Neural crest cell (in vitro differentiated cells): ENCODE results near the gene CIC. TPM values are rescaled to one million over a fixed set of nuclear protein-coding genes. Genes with fewer than 3 reads are reported as not detected.

Source experiments
- DNase-seq: peaks from one replicate; pipeline ENCODE4 v3.0.0; 2021; ENCODE audit warnings: low read depth, mixed read lengths, low spot score
- H3K27ac Mint-ChIP-seq: one replicate; pipeline ENCODE4 v1.8.0; 2021; ENCODE audit warnings: mild to moderate bottlenecking, mixed read lengths; ENCODE audit not compliant: unreplicated experiment
- H3K27me3 Mint-ChIP-seq: 2 replicates; pipeline ENCODE4 v1.8.0; 2021; ENCODE audit warnings: low read depth, mild to moderate bottlenecking, mixed read lengths
- H3K36me3 Mint-ChIP-seq: 2 replicates; pipeline ENCODE4 v1.8.0; 2021; ENCODE audit warnings: low read depth, mild to moderate bottlenecking, mixed read lengths
- H3K4me1 Mint-ChIP-seq: 2 replicates; pipeline ENCODE4 v1.8.0; 2021; ENCODE audit warnings: mixed read lengths
- H3K4me3 Mint-ChIP-seq: one replicate; pipeline ENCODE4 v1.8.0; 2021; ENCODE audit warnings: mild to moderate bottlenecking, mixed read lengths
- H3K9me3 Mint-ChIP-seq: 2 replicates; pipeline ENCODE4 v1.8.0; 2021; ENCODE audit warnings: mixed read lengths
- total RNA-seq: library from RNA; stranded (reverse); gene quantifications from 2 replicates; pipeline ENCODE4 v1.2.1, GENCODE V29; 2021
- TF ChIP-seq, protein P1 (sequence below): fragments of 200-600 bp; sonication (generic); conservative IDR thresholded peaks from 2 replicates; pipeline ENCODE4 v1.5.0; 2021; ENCODE audit warnings: antibody characterized with exemption, mild to moderate bottlenecking

The CIC gene
- total RNA-seq, 1 donor from 2014 or later: 93.4 TPM

DNA sequence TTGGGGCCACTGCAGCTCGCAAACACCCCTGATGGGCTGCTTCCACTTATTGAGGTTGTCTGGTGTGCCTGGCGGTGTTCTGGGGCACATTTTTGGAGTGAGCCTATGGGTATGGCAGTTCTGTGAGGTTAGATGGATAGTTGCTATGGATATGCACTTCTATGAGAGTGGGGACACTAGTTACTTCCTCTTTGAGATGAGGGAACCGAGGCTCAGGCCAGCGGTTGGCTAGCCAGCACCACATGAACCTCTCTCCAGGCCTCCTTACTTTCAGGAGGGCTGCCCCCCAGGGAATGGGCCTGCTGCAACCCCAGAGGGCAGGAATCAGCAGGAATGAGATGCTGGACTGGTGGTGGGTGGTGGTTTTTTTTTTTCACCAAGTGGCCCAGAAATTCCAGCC lies 19.3 kb downstream of the CIC start:
- no peak for DNase-seq
- Mint-ChIP-seq H3K27me3 (peaks cover 4% of the 10 kb centered on the region), H3K9me3 (no peaks in the 10 kb centered on the region), H3K27ac (no peak overlapping the region), H3K4me3 (peak overlapping the region; percentile 72), H3K4me1 (peaks cover 25% of the 10 kb centered on the region), H3K36me3 (peaks cover 9% of the 10 kb centered on the region)
- TF ChIP-seq, protein P1, sequence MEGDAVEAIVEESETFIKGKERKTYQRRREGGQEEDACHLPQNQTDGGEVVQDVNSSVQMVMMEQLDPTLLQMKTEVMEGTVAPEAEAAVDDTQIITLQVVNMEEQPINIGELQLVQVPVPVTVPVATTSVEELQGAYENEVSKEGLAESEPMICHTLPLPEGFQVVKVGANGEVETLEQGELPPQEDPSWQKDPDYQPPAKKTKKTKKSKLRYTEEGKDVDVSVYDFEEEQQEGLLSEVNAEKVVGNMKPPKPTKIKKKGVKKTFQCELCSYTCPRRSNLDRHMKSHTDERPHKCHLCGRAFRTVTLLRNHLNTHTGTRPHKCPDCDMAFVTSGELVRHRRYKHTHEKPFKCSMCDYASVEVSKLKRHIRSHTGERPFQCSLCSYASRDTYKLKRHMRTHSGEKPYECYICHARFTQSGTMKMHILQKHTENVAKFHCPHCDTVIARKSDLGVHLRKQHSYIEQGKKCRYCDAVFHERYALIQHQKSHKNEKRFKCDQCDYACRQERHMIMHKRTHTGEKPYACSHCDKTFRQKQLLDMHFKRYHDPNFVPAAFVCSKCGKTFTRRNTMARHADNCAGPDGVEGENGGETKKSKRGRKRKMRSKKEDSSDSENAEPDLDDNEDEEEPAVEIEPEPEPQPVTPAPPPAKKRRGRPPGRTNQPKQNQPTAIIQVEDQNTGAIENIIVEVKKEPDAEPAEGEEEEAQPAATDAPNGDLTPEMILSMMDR: no peak

DNA sequence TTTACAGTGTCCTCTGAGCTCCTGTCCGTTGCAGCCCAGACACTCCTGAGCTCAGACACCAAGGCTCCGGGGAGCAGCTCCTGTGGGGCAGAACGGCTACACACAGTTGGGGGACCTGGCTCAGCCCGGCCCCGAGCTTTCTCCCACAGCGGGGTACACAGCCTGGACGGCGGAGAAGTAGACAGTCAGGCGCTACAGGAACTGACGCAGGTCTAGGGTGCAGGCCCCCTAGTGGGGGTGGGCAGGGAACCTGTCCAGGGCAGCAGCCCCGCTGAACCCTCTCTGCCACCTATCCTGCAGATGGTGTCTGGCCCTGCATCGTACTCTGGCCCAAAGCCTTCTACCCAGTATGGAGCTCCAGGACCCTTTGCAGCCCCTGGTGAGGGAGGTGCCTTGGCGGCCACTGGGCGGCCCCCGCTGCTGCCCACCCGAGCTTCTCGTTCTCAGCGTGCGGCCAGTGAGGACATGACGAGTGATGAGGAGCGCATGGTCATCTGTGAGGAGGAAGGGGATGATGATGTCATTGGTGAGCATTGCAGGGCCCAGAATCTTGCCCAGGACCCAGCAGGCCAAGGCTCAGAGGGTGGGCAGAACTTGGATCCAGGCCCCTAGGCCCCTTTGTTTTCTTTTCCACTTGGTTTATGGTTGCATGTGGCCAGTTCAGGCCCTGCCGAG lies 20.0 kb downstream of the CIC start:
- TF ChIP-seq, protein P1: no peak
- peaks cover 4% of the 10 kb centered on the region for H3K27me3 Mint-ChIP-seq
- peaks cover 26% of the 10 kb centered on the region for H3K4me1 Mint-ChIP-seq
- no peaks in the 10 kb centered on the region for H3K9me3 Mint-ChIP-seq
- H3K27ac Mint-ChIP-seq: no peak overlapping the region
- no peak for DNase-seq
- peaks cover 9% of the 10 kb centered on the region for H3K36me3 Mint-ChIP-seq
- peak overlapping the region; percentile 72 for H3K4me3 Mint-ChIP-seq

DNA sequence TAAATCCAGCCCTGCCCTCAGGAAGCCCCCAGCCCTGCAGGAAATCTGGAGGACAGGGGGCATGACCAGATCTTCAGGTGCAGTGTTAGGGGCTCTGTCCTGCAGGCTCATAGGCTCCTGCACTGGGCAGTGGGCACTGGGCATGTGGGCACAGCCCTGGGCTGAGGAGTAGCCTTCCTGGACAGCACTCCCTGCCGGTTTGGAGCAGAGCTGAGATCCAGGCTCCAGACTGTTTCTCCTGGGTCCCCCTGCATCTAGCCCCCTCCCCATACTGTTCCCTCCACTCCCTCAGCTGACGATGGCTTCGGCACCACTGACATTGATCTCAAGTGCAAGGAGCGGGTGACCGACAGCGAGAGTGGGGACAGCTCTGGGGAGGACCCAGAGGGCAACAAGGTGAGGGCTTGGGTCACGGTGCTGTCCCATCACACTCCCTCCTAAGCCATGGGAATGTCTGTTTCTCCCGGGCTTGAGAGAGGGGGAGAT lies 20.5 kb downstream of the CIC start:
- Mint-ChIP-seq H3K27me3 (peaks cover 4% of the 10 kb centered on the region), H3K36me3 (peaks cover 9% of the 10 kb centered on the region), H3K4me3 (peak overlapping the region; percentile 41), H3K9me3 (no peaks in the 10 kb centered on the region), H3K27ac (no peak overlapping the region), H3K4me1 (peaks cover 25% of the 10 kb centered on the region)
- TF ChIP-seq, protein P1: no peak
- no peak for DNase-seq

DNA sequence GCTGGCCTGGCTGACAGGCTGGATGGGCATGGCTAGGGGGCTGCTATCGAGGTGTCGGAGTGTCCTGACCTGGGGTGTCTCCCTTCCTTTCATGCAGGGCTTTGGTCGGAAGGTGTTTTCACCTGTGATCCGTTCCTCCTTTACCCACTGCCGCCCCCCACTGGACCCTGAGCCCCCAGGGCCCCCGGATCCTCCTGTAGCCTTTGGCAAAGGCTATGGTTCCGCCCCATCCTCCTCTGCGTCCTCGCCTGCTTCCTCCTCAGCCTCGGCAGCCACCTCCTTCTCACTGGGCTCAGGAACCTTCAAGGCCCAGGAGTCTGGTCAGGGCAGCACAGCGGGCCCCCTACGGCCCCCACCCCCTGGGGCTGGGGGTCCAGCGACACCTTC lies 21.1 kb downstream of the CIC start:
- Mint-ChIP-seq H3K4me1 (peaks cover 20% of the 10 kb centered on the region), H3K27ac (no peak overlapping the region), H3K9me3 (no peaks in the 10 kb centered on the region), H3K36me3 (peaks cover 5% of the 10 kb centered on the region), H3K4me3 (no peak overlapping the region), H3K27me3 (no peaks in the 10 kb centered on the region)
- TF ChIP-seq, protein P1: no peak
- DNase-seq: no peak

DNA sequence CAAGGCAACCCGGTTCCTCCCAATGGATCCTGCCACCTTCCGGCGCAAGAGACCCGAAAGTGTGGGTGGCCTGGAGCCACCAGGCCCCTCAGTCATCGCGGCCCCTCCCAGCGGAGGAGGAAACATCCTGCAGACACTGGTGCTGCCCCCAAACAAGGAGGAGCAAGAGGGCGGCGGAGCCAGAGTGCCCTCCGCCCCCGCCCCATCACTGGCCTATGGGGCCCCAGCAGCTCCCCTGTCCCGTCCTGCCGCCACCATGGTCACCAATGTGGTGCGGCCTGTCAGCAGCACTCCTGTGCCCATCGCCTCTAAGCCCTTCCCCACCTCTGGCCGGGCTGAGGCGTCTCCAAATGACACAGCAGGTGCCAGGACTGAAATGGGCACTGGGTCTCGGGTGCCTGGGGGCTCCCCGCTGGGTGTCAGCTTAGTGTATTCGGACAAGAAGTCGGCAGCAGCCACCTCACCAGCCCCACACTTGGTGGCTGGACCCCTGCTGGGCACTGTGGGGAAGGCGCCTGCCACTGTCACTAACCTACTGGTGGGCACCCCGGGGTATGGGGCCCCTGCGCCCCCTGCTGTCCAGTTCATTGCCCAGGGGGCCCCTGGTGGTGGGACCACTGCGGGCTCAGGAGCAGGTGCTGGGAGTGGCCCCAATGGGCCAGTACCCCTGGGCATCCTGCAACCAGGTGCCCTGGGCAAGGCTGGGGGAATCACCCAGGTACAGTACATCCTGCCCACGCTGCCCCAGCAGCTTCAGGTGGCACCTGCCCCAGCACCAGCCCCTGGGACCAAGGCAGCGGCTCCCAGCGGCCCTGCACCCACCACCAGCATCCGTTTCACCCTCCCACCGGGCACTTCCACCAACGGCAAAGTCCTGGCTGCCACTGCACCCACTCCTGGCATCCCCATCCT lies 21.7 kb downstream of the CIC start:
- H3K36me3 Mint-ChIP-seq: peaks cover 5% of the 10 kb centered on the region
- H3K9me3 Mint-ChIP-seq: no peaks in the 10 kb centered on the region
- no peak overlapping the region for H3K4me3 Mint-ChIP-seq
- TF ChIP-seq, protein P1: peak; percentile 60
- peak; percentile 51 for DNase-seq
- H3K4me1 Mint-ChIP-seq: peaks cover 13% of the 10 kb centered on the region
- no peak overlapping the region for H3K27ac Mint-ChIP-seq
- no peaks in the 10 kb centered on the region for H3K27me3 Mint-ChIP-seq
